A549 (cell line): ENCODE data around the gene FPR2. TPM values are rescaled to one million over a fixed set of nuclear protein-coding genes. Genes with fewer than 3 reads are reported as not detected.

Source experiments
- ATAC-seq, 2 experiments: fragments of 200-7000 bp in 1 of 2; fragments of >200 bp in 1 of 2; cut with Nextera tagmentation in 1 of 2; cut with Tn5 transposase in 1 of 2; 3 replicates each; pipeline versions ENCODE4 v1.8.0 to v1.9.1; 2018 to 2020; ENCODE audit warnings: mild to moderate bottlenecking in 1 of 2, moderate library complexity in 1 of 2
- CTCF ChIA-PET: fragments of 300-600 bp; sonication (Branson Sonifier 250); formaldehyde crosslinking; extraction: SDS; loops from one replicate; lab custom pipeline; 2021; ENCODE audit warnings: antibody characterized with exemption, inconsistent platforms; lab: Yijun Ruan, JAX
- POLR2A ChIA-PET: fragments of 350-600 bp; formaldehyde crosslinking; extraction: SDS; loops from one replicate; lab custom pipeline; 2021; ENCODE audit warnings: antibody characterized with exemption, inconsistent platforms; lab: Yijun Ruan, JAX
- DNase-seq, 2 experiments: peaks; one replicate each; pipeline versions ENCODE4 v3.0.0 to v3.0.0-alpha.2; 2011 to 2016; ENCODE audit warnings: low read depth in 1 of 2, low spot score in 1 of 2
- FAIRE-seq: peaks from 2 replicates; lab custom pipeline; 2011; peaks lifted over from hg19 to GRCh38; lab: Jason Lieb, UNC
- H3K27ac ChIP-seq, 2 experiments: fragments of >200 bp; sonication (Bioruptor Twin); formaldehyde crosslinking; 3 replicates each; pipeline ENCODE4 v1.5.1; 2016 to 2017
- H3K4me1 ChIP-seq: fragments of >200 bp; sonication (Bioruptor Twin); formaldehyde crosslinking; 3 replicates; pipeline ENCODE4 v1.6.1; 2016
- H3K4me2 ChIP-seq: fragments of >200 bp; sonication (Bioruptor Twin); formaldehyde crosslinking; 3 replicates; pipeline ENCODE4 v1.6.1; 2016
- H3K4me3 ChIP-seq: fragments of >200 bp; sonication (Bioruptor Twin); formaldehyde crosslinking; 3 replicates; pipeline ENCODE4 v1.5.1; 2016
- H3K9me3 ChIP-seq: fragments of >200 bp; sonication (Bioruptor Twin); formaldehyde crosslinking; 3 replicates; pipeline ENCODE4 v1.6.1; 2016
- BHLHE40 ChIP-seq: IDR thresholded peaks from 2 replicates; pipeline ENCODE4 v1.6.1; 2012; ENCODE audit warnings: low read depth, low read length, inconsistent platforms
- CBX2 ChIP-seq: fragments of 200-600 bp; sonication (generic); IDR thresholded peaks from 2 replicates; pipeline ENCODE4 v1.6.1; 2016; ENCODE audit warnings: low read depth, mild to moderate bottlenecking, borderline replicate concordance
- CEBPB ChIP-seq, 2 experiments: fragments of >200 bp in 1 of 2; sonication (Bioruptor Twin) in 1 of 2; formaldehyde crosslinking in 1 of 2; IDR thresholded peaks; 2 replicates each; pipeline ENCODE4 v1.6.1; 2012 to 2016
- CHD2 ChIP-seq: fragments of 150-350 bp; IDR thresholded peaks from 2 replicates; pipeline ENCODE4 v1.6.1; 2014; ENCODE audit warnings: low read length; ENCODE audit not compliant: partially characterized antibody
- CHD4 ChIP-seq: fragments of 200-600 bp; sonication (generic); IDR thresholded peaks from 2 replicates; pipeline ENCODE4 v1.6.1; 2016; ENCODE audit warnings: antibody characterized with exemption, mild to moderate bottlenecking, borderline replicate concordance
- EHMT2 ChIP-seq: fragments of 200-600 bp; sonication (generic); IDR thresholded peaks from 2 replicates; pipeline ENCODE4 v1.6.1; 2016; ENCODE audit warnings: antibody characterized with exemption, low read depth, mild to moderate bottlenecking, moderate library complexity
- FOSB ChIP-seq: fragments of 250-450 bp; sonication (Bioruptor Pico); IDR thresholded peaks from 2 replicates; pipeline ENCODE4 v1.5.0; 2020; ENCODE audit warnings: mild to moderate bottlenecking, moderate library complexity
- FOXS1 ChIP-seq: fragments of 250-450 bp; sonication (Bioruptor Pico); IDR thresholded peaks from 2 replicates; pipeline ENCODE4 v1.5.0; 2020; ENCODE audit warnings: mild to moderate bottlenecking, moderate library complexity
- GATA3 ChIP-seq: IDR thresholded peaks from 2 replicates; pipeline ENCODE4 v1.6.1; 2012; ENCODE audit warnings: borderline replicate concordance
- HDAC2 ChIP-seq: fragments of 200-600 bp; sonication (generic); IDR thresholded peaks from 2 replicates; pipeline ENCODE4 v1.6.1; 2016
- HOXB13 ChIP-seq: fragments of 250-450 bp; sonication (Bioruptor Pico); IDR thresholded peaks from 2 replicates; pipeline ENCODE4 v1.5.0; 2020; ENCODE audit warnings: low read depth, mild to moderate bottlenecking, moderate library complexity
- KDM1A ChIP-seq: fragments of 200-600 bp; sonication (generic); IDR thresholded peaks from 2 replicates; pipeline ENCODE4 v1.6.1; 2016; ENCODE audit warnings: low read depth, mild to moderate bottlenecking
- KDM5A ChIP-seq: fragments of 200-600 bp; sonication (generic); IDR thresholded peaks from 2 replicates; pipeline ENCODE4 v1.6.1; 2016; ENCODE audit warnings: antibody characterized with exemption, mild to moderate bottlenecking
- MAFK ChIP-seq: fragments of 450-650 bp; IDR thresholded peaks from 2 replicates; pipeline ENCODE4 v1.6.1; 2014; ENCODE audit not compliant: partially characterized antibody
- NFE2L2 ChIP-seq: fragments of 150-350 bp; conservative IDR thresholded peaks from 2 replicates; pipeline ENCODE4 v1.6.1; 2014; ENCODE audit warnings: low read length
- NR3C1 ChIP-seq: fragments of >200 bp; sonication (Bioruptor Twin); formaldehyde crosslinking; IDR thresholded peaks from 3 replicates; pipeline ENCODE4 v1.6.1; 2017
- POLR2A ChIP-seq: IDR thresholded peaks from 2 replicates; pipeline ENCODE4 v1.6.1; 2012; ENCODE audit warnings: mild to moderate bottlenecking, low read length
- POLR2AphosphoS2 ChIP-seq: conservative IDR thresholded peaks from 2 replicates; pipeline ENCODE4 v1.6.1; 2012; ENCODE audit warnings: low read length, improper control_type of control experiment, inconsistent platforms
- RAD21 ChIP-seq, 2 experiments: fragments of >200 bp in 1 of 2; sonication (Bioruptor Twin) in 1 of 2; formaldehyde crosslinking in 1 of 2; IDR thresholded peaks in 1 of 2; conservative IDR thresholded peaks in 1 of 2; 2 replicates in 1 of 2; 3 replicates in 1 of 2; pipeline ENCODE4 v1.6.1; 2012 to 2018; ENCODE audit warnings: inconsistent platforms in 1 of 2
- RCOR1 ChIP-seq: fragments of 150-350 bp; IDR thresholded peaks from 2 replicates; pipeline ENCODE4 v1.6.1; 2014; ENCODE audit warnings: antibody characterized with exemption, low read length, low read depth
- USF2 ChIP-seq: fragments of 450-650 bp; IDR thresholded peaks from 2 replicates; pipeline ENCODE4 v1.6.1; 2014; ENCODE audit warnings: antibody characterized with exemption
- ZFP36 ChIP-seq: fragments of 450-650 bp; IDR thresholded peaks from 2 replicates; pipeline ENCODE4 v1.6.1; 2014; ENCODE audit warnings: borderline replicate concordance; ENCODE audit not compliant: partially characterized antibody
- WGBS: methylation state at CpG from one replicate; pipeline ENCODE4 v1.1.6; 2017; ENCODE audit errors: missing lambda C conversion rate; 5-methylcytosine and 5-hydroxymethylcytosine counted together
- polyA plus RNA-seq, 4 experiments: library from polyadenylated mRNA; depleted of rRNA in 3 of 4; stranded (reverse); fragments of >200 nt; fragmentation: RNase III in 1 of 4; extraction: RNeasy Plus Mini Kit Qiagen cat#74134 plus additional on column Dnase treatment in 1 of 4; gene quantifications; 2 replicates in 3 of 4; 3 replicates in 1 of 4; pipeline ENCODE4 v1.2.3, GENCODE V29; 2011 to 2017
- TF ChIP-seq, protein P1 (sequence below): IDR thresholded peaks from 2 replicates; pipeline ENCODE4 v1.6.1; 2012
- TF ChIP-seq, protein P2 (sequence below): fragments of >200 bp; sonication (Bioruptor Twin); formaldehyde crosslinking; IDR thresholded peaks from 3 replicates; pipeline ENCODE4 v1.6.1; 2016
- TF ChIP-seq, protein P3 (sequence below): fragments of 250-450 bp; sonication (Bioruptor Pico); IDR thresholded peaks from 2 replicates; pipeline ENCODE4 v1.5.0; 2021; ENCODE audit warnings: mild to moderate bottlenecking, moderate library complexity, borderline replicate concordance
- TF ChIP-seq, protein P4 (sequence below): fragments of >200 bp; sonication (Bioruptor Twin); formaldehyde crosslinking; IDR thresholded peaks from 2 replicates; pipeline ENCODE4 v1.6.1; 2016

Gene FPR2
- polyA plus RNA-seq, 2 of the 4 experiments (the other 2 are of a cell fraction): not detected

DNA sequence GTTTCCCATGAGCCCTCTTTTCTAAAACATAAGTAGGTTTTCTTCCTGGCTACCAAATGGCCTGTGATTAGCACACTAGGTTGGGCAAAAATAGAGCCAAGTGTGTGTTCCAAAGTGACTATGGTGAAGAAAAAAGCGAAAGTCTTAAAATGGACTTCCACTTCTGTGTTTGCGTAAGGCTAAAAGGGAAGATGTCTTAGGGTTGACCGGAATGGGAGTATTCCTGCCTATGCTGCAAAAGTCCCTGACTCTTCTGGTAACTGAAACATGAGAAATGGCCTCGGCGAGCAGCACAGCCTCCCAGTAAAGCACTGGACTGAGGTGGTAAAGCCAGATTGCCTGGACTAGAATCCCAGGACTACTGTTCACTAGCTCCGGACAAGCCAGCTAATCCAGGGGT is 6.9 kb upstream of the FPR2 start:
- FAIRE-seq (no peak), DNase-seq (no peak), ATAC-seq (no peak)
- Histone ChIP-seq H3K4me1 (no peaks in the 10 kb centered on the region), H3K27ac (no peak overlapping the region), H3K4me2 (no peak overlapping the region), H3K9me3 (peaks cover 18% of the 10 kb centered on the region), H3K4me3 (no peak overlapping the region)
- CTCF ChIA-PET: interaction anchor here (1.5 kb wide), 1 partner anchor 24 kb away, joined by 6 read pairs; no protein-coding TSS in a partner anchor
- WGBS: 17% methylated on average over 6 of the region's 6 CpGs
- TF ChIP-seq NR3C1 (no peak), MAFK (no peak), HDAC2 (no peak), CEBPB (IDR thresholded peaks at IDR 0.05) (no peak), GATA3 (no peak)
- POLR2A ChIA-PET: no interaction called here

DNA sequence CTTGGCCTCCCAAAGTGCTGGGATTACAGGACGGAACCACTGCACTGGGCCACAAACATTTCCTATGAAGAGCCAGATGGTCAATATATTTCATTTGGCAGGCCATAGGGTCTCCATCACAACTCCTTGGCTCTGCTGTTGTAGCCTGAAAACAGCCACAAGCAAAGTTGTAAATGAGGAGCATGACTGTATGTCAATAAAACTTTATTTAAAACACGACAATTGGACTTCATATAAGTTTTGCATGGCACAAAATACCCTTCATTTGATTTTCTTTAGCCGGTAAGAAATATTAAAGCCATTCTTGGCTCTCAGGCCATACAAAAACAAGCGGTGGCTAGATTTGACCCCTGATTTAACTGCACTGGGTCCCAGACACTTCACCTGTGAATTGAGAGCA is 6.2 kb upstream of the FPR2 start:
- ATAC-seq: no peak
- POLR2A ChIA-PET: no interaction called here
- no peaks in the 10 kb centered on the region for H3K4me1 ChIP-seq
- 8% methylated on average over 4 of the region's 4 CpGs for WGBS
- no peak for TF ChIP-seq ZFP36
- TF ChIP-seq POLR2AphosphoS2: no peak
- TF ChIP-seq RCOR1: no peak
- TF ChIP-seq, protein P1, sequence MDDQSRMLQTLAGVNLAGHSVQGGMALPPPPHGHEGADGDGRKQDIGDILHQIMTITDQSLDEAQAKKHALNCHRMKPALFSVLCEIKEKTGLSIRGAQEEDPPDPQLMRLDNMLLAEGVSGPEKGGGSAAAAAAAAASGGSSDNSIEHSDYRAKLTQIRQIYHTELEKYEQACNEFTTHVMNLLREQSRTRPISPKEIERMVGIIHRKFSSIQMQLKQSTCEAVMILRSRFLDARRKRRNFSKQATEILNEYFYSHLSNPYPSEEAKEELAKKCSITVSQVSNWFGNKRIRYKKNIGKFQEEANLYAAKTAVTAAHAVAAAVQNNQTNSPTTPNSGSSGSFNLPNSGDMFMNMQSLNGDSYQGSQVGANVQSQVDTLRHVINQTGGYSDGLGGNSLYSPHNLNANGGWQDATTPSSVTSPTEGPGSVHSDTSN: no peak
- no peak for TF ChIP-seq CBX2
- TF ChIP-seq, protein P2, sequence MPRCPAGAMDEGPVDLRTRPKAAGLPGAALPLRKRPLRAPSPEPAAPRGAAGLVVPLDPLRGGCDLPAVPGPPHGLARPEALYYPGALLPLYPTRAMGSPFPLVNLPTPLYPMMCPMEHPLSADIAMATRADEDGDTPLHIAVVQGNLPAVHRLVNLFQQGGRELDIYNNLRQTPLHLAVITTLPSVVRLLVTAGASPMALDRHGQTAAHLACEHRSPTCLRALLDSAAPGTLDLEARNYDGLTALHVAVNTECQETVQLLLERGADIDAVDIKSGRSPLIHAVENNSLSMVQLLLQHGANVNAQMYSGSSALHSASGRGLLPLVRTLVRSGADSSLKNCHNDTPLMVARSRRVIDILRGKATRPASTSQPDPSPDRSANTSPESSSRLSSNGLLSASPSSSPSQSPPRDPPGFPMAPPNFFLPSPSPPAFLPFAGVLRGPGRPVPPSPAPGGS: no peak
- TF ChIP-seq KDM5A: no peak
- TF ChIP-seq, protein P3, sequence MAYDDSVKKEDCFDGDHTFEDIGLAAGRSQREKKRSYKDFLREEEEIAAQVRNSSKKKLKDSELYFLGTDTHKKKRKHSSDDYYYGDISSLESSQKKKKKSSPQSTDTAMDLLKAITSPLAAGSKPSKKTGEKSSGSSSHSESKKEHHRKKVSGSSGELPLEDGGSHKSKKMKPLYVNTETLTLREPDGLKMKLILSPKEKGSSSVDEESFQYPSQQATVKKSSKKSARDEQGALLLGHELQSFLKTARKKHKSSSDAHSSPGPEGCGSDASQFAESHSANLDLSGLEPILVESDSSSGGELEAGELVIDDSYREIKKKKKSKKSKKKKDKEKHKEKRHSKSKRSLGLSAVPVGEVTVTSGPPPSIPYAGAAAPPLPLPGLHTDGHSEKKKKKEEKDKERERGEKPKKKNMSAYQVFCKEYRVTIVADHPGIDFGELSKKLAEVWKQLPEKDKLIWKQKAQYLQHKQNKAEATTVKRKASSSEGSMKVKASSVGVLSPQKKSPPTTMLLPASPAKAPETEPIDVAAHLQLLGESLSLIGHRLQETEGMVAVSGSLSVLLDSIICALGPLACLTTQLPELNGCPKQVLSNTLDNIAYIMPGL (CRISPR knock-in tag): no peak
- TF ChIP-seq USF2: no peak
- TF ChIP-seq POLR2A: no peak
- TF ChIP-seq BHLHE40: no peak
- TF ChIP-seq, all 56 proteins: peak for 0
- H3K9me3 ChIP-seq: peaks cover 20% of the 10 kb centered on the region
- H3K4me3 ChIP-seq: no peak overlapping the region
- CTCF ChIA-PET: interaction anchor here (0.6 to 1.5 kb wide), 2 partner anchors 23 to 357 kb away, joined by 3 to 6 read pairs; no protein-coding TSS in a partner anchor
- H3K27ac ChIP-seq: no peak overlapping the region
- FAIRE-seq (no peak), DNase-seq (no peak)
- H3K4me2 ChIP-seq: no peak overlapping the region

- peaks cover 22% of the 10 kb centered on the region for H3K9me3 ChIP-seq
- no peaks in the 10 kb centered on the region for H3K4me1 ChIP-seq
- ChIA-PET POLR2A (no interaction called here), CTCF (interaction anchor here (1.4 kb wide), 1 partner anchor 283 kb away, joined by 4 read pairs; no protein-coding TSS in a partner anchor)
- TF ChIP-seq EHMT2 (no peak), FOSB (CRISPR knock-in tag) (no peak), HOXB13 (CRISPR knock-in tag) (no peak), CHD4 (no peak), MAFK (no peak), CHD2 (no peak), FOXS1 (CRISPR knock-in tag) (no peak), KDM5A (no peak), NFE2L2 (no peak), KDM1A (no peak), RAD21 (conservative IDR thresholded peaks at IDR 0.05 in 1 of 2, IDR thresholded peaks at IDR 0.05 in 1 of 2) (no peak)
- TF ChIP-seq, protein P4, sequence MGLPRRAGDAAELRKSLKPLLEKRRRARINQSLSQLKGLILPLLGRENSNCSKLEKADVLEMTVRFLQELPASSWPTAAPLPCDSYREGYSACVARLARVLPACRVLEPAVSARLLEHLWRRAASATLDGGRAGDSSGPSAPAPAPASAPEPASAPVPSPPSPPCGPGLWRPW: no peak
- 39% methylated on average over 7 of the region's 7 CpGs for WGBS
- no peak overlapping the region for H3K27ac ChIP-seq
- no peak overlapping the region for H3K4me3 ChIP-seq
- no peak for FAIRE-seq
- no peak overlapping the region for H3K4me2 ChIP-seq
- DNase-seq: no peak
- no peak for ATAC-seq
These were observed 5.4 kb upstream of the FPR2 start for GRCh38 chr19:51755571-51755970.
